CD4-positive, alpha-beta T cell treated with Interleukin-21 for 1 hour (primary cell): Measurements from ENCODE around the gene IFI27L2.
"Not testable (repeated sequence)": the region's sequence is repeated elsewhere in the genome, so short reads cannot be mapped to it uniquely, and the experiment has no call there.

Experiments used
- DNase-seq: peaks from one replicate; pipeline ENCODE4 v3.0.0-alpha.2; 2020

The IFI27L2 gene, protein sequence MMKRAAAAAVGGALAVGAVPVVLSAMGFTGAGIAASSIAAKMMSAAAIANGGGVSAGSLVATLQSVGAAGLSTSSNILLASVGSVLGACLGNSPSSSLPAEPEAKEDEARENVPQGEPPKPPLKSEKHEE

DNA sequence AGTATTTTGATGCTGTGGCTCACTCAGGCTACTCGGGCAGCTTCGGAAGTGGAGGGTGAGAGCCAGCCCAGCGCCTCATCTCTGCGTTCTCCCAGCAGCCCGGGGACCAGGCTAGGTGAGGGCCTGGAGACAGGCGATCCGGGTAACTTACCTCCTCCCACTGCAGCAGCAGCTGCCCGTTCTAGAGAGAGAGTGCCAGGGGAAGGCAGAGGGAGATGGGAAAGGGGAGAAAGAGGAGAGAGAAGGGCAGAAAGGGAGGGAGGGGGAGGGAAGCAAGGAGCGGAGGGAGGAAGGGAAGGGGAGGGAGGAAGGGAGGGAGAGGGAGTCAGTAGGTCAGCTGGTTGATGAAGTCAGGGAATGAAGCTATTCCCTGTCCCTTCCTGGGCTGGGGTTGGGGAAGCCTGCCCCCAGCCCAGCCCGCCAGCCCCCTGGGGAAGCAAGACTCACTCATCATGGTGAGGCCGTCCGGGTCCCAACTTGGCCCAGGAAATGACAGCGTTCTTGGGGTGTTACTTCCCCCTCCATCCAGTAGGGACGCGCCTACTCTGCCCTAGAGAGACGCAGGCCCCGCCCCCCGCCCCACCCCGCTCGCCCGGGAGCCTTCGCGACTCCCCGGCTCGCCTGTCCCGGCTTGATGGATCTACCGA is at the start of gene IFI27L2:
TSS of gene IFI27L2 (minus strand) at position 494 of the 647 bp plus-strand sequence. CDS start at position 454, 40 bp downstream.
- DNase-seq = peak; percentile 77

DNA sequence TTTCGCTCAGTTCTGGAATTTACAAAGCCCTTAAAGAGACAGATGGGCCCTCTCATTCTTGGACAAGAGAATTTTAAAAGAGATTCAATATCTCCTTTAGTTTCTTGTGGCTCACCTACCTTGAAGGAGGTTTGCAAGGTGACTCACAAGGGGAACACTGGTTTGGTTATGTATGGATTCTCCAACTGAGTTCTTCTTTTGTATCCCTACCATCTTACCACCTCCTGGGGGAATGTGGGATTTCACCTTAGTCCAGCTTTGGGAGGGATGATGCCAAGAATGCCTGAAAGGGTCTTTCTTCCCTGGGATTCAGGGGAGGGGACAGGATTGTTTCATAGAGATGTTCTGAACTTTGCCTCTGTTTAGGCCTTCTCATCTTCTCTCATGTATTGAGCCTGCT is 48.4 kb upstream of the IFI27L2 start:
- DNase-seq = no peak

DNA sequence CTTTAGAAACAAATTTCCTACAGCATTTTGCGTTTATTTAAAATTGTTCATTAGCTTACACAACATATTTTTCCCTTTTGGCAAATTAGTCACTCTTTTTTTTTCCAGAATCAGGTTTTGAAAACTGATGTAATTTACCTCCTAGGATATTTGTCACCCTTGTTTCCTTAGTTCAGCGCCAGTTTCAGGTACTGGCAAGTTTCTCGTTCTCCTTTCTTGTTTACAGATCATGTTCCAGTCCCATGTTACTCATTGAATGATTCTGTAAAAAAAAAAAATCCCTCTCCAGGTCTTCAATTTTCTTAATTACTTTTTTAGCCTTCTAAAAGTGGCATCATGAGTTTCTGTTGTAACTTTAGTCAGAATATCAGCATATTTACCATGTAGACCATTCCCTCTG is 47.4 kb upstream of the IFI27L2 start:
- DNase-seq = no peak

DNA sequence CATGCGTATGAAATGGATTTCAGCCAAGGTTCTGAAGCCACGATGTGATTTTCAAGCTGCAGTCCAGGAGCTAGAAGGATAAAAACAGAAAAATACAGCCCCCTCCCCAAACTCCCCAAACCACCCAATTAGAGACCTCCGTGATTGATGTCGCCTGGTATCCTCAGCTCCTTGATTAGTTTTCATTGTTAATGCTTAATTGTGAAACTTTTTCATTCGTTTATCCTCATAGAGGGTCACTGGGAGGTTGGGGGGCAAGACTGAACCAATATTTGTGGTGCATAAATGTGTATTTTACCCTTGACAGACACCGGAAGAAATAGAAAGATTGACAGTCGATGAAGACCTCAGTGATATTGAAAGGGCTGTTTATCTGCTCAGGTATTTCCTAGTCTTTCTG is 46.3 kb upstream of the IFI27L2 start:
- no peak for DNase-seq

DNA sequence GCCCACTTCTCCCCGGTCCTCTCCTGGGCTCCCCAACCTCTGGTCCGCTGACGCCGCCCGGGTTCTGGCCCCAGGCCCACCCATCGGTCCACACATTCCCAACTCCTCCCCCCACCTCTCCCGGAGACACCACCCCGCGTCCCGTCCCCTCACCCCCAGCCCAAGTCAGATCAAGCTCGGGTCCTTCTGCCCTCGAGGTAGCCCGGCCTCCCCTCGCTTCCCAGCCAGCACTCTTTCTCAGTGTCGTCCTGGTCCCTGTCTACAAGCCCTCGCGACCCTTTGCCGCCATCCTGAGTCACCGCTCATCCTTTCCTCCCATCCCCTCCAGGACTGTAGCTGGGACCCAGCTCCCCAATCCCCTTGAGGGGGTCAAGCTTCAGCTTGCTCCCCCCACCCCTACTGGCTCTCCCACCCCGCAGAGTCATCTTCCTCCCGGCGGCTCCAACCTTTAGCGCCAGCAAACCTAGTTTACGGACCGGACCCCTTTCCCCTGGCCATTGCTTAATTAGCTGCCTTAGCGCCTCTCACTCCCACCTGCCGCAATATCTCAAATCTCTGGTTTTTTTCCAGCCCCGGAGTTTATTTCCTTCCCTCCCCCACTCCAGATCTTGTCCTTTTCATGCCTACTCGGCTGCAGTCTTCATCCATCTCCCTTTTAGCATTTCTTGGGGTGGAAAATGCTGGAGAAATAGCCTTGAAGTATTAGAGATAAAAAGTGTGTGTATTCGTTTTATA is 45.8 kb upstream of the IFI27L2 start:
- no peak for DNase-seq

DNA sequence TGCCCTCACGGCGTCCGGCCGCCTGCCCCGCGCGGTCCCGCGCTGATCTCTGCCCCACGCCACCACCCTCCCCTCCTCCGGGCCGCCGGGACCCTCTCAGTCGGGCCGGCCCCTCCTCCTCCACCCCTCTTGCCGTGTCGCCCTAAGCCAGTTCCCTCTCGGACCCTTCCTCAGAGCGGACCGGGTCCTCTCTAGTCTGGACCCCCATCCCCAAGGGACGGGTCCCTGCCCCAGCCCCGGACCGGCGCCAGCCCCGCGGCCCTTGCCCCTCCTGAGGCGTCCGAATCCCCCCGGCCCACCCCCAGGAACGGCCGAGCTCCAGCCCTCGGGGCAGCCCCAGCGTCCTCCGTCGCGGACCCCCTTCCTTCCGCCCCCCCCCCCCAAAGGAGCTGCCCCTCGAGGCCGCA is 45.2 kb upstream of the IFI27L2 start:
- DNase-seq = no peak

GRCh38 chr14:94173885-94174603 is 44.6 kb upstream of the IFI27L2 start, which contains the start of gene PPP4R4:
PPP4R4 (plus strand) TSS chr14:94174322; CDS start chr14:94174466, 144 bp downstream.
- peak; percentile 90 for DNase-seq

GRCh38 chr14:94173471-94173884 is 44.1 kb upstream of the IFI27L2 start:
- DNase-seq = peak; percentile 16

GRCh38 chr14:94172545-94172944 is 43.1 kb upstream of the IFI27L2 start:
- no peak for DNase-seq

GRCh38 chr14:94171208-94171607 is 41.8 kb upstream of the IFI27L2 start:
- DNase-seq = no peak

DNA sequence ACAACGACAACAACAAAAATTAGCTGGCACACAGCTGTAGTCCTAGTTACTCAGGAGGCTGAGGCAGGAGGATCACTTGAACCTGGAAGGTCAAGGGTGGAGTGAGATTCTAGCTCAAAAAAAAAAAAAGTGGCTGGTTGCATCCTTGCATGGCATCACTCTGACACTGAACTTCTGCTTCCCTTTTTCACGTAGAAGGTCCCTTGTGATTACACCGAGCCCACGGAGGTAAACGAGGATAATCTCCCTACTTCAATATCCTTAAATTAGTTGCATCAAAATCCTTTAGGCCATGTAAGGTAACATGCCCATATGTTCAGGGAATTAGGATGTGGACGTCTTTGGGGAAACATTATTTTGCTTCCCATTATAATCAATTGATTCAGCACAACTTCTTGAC is 40.7 kb upstream of the IFI27L2 start:
- DNase-seq = no peak

GRCh38 chr14:94165744-94166143 is 36.3 kb upstream of the IFI27L2 start:
- no peak for DNase-seq

GRCh38 chr14:94164685-94165431 is 35.5 kb upstream of the IFI27L2 start:
- no peak for DNase-seq

DNA sequence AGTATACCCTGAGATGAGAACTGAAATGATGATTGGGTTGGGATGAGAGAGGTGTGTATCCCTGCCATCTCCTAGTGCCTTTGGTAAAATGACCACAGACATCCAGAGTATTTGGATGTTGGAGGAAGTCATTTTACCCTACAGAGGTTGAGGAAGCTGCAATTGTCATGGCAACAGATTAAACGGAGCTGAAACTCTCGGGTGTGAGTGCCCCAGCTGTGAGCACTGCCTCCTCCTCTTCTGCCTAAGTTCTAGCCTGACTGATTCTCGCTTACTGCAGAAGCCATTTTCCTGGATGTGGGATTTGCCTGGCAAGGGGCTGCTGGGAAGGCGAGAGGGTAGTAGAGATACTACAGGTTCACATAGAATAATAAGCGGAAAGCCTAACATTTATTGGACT is 34.4 kb upstream of the IFI27L2 start:
- no peak for DNase-seq

DNA sequence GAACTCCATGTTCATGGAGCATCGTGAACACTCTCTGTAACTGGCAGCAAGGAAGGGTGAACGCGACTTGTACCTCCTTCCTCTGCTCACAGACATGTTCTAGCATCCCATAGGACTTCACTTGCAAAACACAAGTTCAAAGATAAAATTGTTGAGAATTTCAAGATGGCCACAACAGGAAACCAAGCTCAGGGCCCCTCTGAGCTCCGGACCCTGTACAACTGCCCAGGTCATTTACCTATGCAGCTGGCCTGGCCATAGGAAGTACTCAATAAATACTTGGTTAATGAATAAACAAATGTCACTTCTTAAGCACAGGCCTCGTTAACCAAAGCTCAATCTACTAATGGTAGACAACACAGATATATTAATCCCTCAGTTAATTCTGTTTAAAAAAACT is 33.1 kb upstream of the IFI27L2 start:
- DNase-seq = no peak

- no peak for DNase-seq
These were observed 32.6 kb upstream of the IFI27L2 start for GRCh38 chr14:94161981-94162380.

GRCh38 chr14:94161058-94161457 is 31.7 kb upstream of the IFI27L2 start:
- DNase-seq = no peak

- peak; percentile 44 for DNase-seq
These were observed 29.0 kb upstream of the IFI27L2 start for GRCh38 chr14:94158239-94158883.

DNA sequence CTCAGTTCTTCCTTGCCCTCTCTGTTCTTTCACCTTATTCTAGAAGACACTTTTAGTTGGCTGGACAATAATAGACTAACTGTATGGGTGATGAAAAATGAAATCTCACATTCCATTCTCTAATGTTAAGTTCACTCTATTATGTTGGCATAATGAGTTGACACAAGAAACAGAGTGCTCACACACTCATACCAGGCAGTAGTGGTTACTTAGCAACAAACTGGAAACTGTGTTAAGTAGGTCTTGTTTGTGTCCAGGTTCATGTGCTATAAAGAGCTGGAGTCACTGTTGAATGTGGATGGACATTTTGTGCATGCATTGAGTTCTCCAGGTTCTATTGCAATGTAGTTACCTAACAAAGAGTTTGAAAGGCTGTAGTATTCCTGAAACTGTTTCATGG is 27.8 kb upstream of the IFI27L2 start:
- DNase-seq = no peak

DNA sequence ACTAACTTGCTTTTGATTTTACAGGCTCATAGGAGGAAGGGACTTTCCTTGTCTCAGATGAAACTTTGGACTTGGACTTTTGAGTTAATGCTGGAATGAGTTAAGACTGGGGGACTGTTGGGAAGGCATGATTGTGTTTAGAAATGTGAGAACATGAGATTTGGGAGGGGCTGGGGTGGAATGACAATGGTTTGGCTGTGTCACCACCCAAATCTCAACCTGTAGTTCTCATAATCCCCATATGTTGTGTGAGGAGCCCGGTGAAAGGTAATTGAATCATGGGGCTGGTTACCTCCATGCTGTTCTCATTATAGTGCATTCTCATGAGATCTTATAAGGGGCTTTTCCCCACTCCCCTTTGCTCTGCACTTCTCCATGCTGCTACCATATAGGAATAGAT is 26.7 kb upstream of the IFI27L2 start:
- not testable (repeated sequence) for DNase-seq

GRCh38 chr14:94153750-94154342 is 24.4 kb upstream of the IFI27L2 start:
- no peak for DNase-seq

- DNase-seq = no peak
These were observed 23.3 kb upstream of the IFI27L2 start for GRCh38 chr14:94152676-94153075.
